Activated naive CD4-positive, alpha-beta T cell treated with anti-CD3 and anti-CD28 coated beads, Interleukin-2, amount 50 U/mL, for 72 hours (primary cell): ENCODE results near the gene ATF7IP2. TPM values are rescaled to one million over a fixed set of nuclear protein-coding genes. Genes with fewer than 3 reads are reported as not detected.
"Not testable (repeated sequence)": the region's sequence is repeated elsewhere in the genome, so short reads cannot be mapped to it uniquely, and the experiment has no call there.

Experiments used
- ATAC-seq, 2 donors: fragments of 150-1000 bp; cut with Tn5 transposase; 2 replicates each; pipeline ENCODE4 v1.10.0; 2021; ENCODE audit warnings: mild to moderate bottlenecking in 2 of 2, moderate library complexity in 2 of 2
- DNase-seq, 2 donors: peaks; one replicate each; pipeline ENCODE4 v3.0.0; 2021 to 2022; ENCODE audit warnings: low spot score in 2 of 2
- H3K27ac Mint-ChIP-seq, 2 donors: one replicate each; pipeline ENCODE4 v1.8.0; 2022; ENCODE audit warnings: mild to moderate bottlenecking in 2 of 2, mixed read lengths in 2 of 2
- H3K36me3 Mint-ChIP-seq, 2 donors: one replicate each; pipeline ENCODE4 v1.8.0; 2022; ENCODE audit warnings: mixed read lengths in 2 of 2
- H3K9me3 Mint-ChIP-seq, 2 donors: one replicate each; pipeline ENCODE4 v1.8.0; 2022; ENCODE audit warnings: mixed read lengths in 2 of 2
- total RNA-seq, 2 donors: library from RNA; stranded (reverse); gene quantifications; one replicate each; pipeline ENCODE4 v1.2.3, GENCODE V29; 2022

ATF7IP2 gene
- total RNA-seq, 2 donors from 2014 or later, result 28.9 to 30.5 TPM

DNA sequence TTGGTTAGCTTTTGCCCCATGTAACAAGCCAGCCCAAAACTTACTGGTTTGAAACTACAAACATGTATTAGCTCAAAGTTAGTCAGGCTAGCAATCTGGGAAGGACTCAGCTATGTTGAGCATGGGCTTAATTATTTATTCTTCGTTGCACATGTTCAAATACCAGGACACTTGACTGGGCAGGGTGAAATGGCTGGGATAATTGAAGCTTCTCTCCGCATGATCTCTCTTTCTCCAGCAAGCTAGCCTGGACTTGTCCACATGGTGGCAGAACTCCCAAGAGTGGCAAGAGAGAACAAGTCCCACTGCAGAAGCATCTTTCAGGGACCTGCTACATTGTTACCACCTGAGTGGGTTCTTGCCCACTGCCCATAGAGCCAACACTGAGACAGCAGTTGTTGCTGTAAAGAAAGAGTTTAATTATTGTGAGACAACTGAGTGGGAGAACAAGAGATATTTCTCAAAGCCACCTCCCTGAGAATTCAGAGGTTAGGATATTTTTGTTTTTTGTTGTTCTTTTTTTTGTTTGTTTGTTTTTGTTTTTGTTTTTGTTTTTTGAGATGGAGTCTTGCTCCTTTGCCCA, 16.8 kb upstream of the ATF7IP2 start:
- ATAC-seq (no peak), DNase-seq (no peak)
- H3K9me3 Mint-ChIP-seq, result no peaks in the 10 kb centered on the region
- no peak overlapping the region for H3K27ac Mint-ChIP-seq
- H3K36me3 Mint-ChIP-seq, result no peaks in the 10 kb centered on the region

- DNase-seq (no peak), ATAC-seq (no peak)
- Mint-ChIP-seq H3K36me3 (no peaks in the 10 kb centered on the region), H3K27ac (no peak overlapping the region), H3K9me3 (peaks cover 5% of the 10 kb centered on the region in 2 donors)
Measured at GRCh38 chr16:10370096-10370726, 15.7 kb upstream of the ATF7IP2 start.

- Mint-ChIP-seq H3K27ac (no peak overlapping the region), H3K36me3 (no peaks in the 10 kb centered on the region), H3K9me3 (peaks cover 5 to 10% of the 10 kb centered on the region in 2 donors)
- DNase-seq (no peak), ATAC-seq (no peak)
Measured at GRCh38 chr16:10371592-10371991, 14.3 kb upstream of the ATF7IP2 start.

GRCh38 chr16:10373556-10373955, 12.3 kb upstream of the ATF7IP2 start:
- Mint-ChIP-seq H3K36me3 (no peaks in the 10 kb centered on the region), H3K9me3 (peaks cover 5 to 10% of the 10 kb centered on the region in 2 donors), H3K27ac (no peak overlapping the region)
- DNase-seq, result no peak
- ATAC-seq, result no peak

DNA sequence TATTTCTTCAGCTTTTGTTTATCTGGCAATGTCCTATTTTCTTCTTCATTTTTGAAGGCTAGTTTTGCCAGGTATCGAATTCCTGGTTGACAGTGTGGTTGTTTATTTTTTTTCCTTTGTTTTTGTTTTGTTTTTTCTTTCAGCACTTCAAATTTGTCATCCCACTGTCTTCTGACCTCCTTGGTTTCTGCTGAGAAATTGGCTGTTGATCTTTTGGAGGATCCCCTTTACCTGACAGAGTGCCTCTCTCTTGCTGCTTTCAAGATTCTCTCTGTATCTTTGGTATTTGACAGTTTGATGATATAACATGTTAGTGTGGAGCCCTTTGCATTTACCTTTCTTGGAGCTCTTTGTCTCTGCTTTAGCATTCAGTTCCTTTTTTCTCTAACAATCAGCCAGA, 9.6 kb upstream of the ATF7IP2 start:
- ATAC-seq, result no peak
- no peaks in the 10 kb centered on the region for H3K36me3 Mint-ChIP-seq
- peaks cover 5 to 10% of the 10 kb centered on the region in 2 donors for H3K9me3 Mint-ChIP-seq
- no peak overlapping the region for H3K27ac Mint-ChIP-seq
- DNase-seq, result no peak

GRCh38 chr16:10383626-10384025, 2.2 kb upstream of the ATF7IP2 start:
- no peak for DNase-seq
- no peaks in the 10 kb centered on the region for H3K9me3 Mint-ChIP-seq
- H3K36me3 Mint-ChIP-seq, result peaks cover 23 to 30% of the 10 kb centered on the region in 2 donors
- ATAC-seq, result no peak
- H3K27ac Mint-ChIP-seq, result no peak overlapping the region

DNA sequence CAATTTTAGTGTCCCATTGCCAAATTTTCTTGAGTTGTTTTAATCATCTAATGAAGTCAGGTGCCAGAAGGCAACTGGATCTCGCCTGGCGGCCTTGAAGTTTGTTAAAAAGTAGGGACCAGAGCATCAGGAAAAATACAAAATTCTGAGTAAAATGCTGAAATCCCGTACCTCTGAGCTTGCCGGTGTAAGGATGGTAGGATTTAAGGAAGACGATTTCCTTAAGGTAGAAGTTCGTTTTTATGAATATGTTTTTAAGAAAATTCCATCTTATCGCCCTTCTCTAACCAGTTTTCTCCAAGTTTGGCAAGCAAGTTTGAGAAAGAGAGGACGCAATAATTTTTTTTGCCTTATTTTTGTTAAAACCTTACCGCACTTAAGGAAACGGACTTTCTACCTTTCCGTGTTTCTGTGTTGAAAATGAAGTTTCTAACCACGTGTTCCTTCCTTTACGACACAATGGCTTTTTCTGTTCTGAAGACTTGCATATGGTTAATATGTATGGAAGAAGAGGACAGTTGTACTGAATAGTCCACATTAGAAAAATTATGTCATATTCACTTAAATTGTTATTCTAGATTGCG, 748 bp downstream of the ATF7IP2 start:
- DNase-seq (no peak), ATAC-seq (no peak)
- Mint-ChIP-seq H3K27ac (peak overlapping the region; percentile 97 to 98), H3K9me3 (no peaks in the 10 kb centered on the region), H3K36me3 (peaks cover 32 to 53% of the 10 kb centered on the region in 2 donors)

GRCh38 chr16:10387188-10387617, 1.3 kb downstream of the ATF7IP2 start:
- no peak for ATAC-seq
- Mint-ChIP-seq H3K9me3 (no peaks in the 10 kb centered on the region), H3K27ac (peak overlapping the region; percentile 97 to 98), H3K36me3 (peaks cover 32 to 53% of the 10 kb centered on the region in 2 donors)
- DNase-seq, result no peak

GRCh38 chr16:10388988-10389387, 3.1 kb downstream of the ATF7IP2 start:
- Mint-ChIP-seq H3K27ac (peak overlapping the region in 1 of 2 donors; percentile 49), H3K9me3 (peaks cover 4 to 5% of the 10 kb centered on the region in 2 donors), H3K36me3 (peaks cover 38 to 59% of the 10 kb centered on the region in 2 donors)
- no peak for DNase-seq
- ATAC-seq, result no peak

DNA sequence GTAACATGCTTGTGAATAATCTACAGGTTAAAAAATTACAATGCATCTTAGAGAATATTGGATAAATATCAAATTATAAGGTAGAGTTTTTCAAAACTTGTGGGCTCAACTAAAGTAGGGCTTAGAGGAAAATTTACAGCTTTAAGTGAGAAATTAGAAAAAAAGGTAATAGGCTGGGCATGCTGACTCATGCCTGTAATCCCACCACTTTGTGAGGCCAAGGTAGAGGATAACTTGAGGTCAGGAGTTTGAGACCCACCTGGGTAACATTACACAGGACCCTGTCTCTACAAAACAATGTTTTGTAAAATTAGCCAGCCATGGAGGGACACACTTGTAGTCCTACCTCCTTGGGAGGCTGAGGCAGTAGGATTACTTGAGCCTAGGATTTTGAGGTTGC, 4.5 kb downstream of the ATF7IP2 start:
- DNase-seq (no peak), ATAC-seq (no peak)
- Mint-ChIP-seq H3K27ac (peak overlapping the region in 1 of 2 donors; percentile 33), H3K9me3 (peaks cover 9 to 14% of the 10 kb centered on the region in 2 donors), H3K36me3 (peaks cover 44 to 73% of the 10 kb centered on the region in 2 donors)

- Mint-ChIP-seq H3K36me3 (peaks cover 42 to 74% of the 10 kb centered on the region in 2 donors), H3K27ac (peak overlapping the region in 1 of 2 donors; percentile 14), H3K9me3 (peaks cover 9 to 14% of the 10 kb centered on the region in 2 donors)
- DNase-seq, result no peak
- no peak for ATAC-seq
Measured at GRCh38 chr16:10390867-10391266, 5.0 kb downstream of the ATF7IP2 start.

- peaks cover 9 to 14% of the 10 kb centered on the region in 2 donors for H3K9me3 Mint-ChIP-seq
- DNase-seq (no peak), ATAC-seq (no peak)
- peak overlapping the region in 1 of 2 donors; percentile 14 for H3K27ac Mint-ChIP-seq
- peaks cover 37 to 71% of the 10 kb centered on the region in 2 donors for H3K36me3 Mint-ChIP-seq
Measured at GRCh38 chr16:10391339-10391738, 5.5 kb downstream of the ATF7IP2 start.

- Mint-ChIP-seq H3K36me3 (peaks cover 54 to 65% of the 10 kb centered on the region in 2 donors), H3K9me3 (peaks cover 22 to 29% of the 10 kb centered on the region in 2 donors), H3K27ac (no peak overlapping the region)
- no peak for ATAC-seq
- no peak for DNase-seq
Measured at GRCh38 chr16:10402975-10403374, 17.1 kb downstream of the ATF7IP2 start.

- Mint-ChIP-seq H3K36me3 (peaks cover 67 to 79% of the 10 kb centered on the region in 2 donors), H3K27ac (no peak overlapping the region), H3K9me3 (peaks cover 35 to 41% of the 10 kb centered on the region in 2 donors)
- ATAC-seq, result no peak
- DNase-seq, result no peak
Measured at GRCh38 chr16:10405386-10405939, 19.6 kb downstream of the ATF7IP2 start.

DNA sequence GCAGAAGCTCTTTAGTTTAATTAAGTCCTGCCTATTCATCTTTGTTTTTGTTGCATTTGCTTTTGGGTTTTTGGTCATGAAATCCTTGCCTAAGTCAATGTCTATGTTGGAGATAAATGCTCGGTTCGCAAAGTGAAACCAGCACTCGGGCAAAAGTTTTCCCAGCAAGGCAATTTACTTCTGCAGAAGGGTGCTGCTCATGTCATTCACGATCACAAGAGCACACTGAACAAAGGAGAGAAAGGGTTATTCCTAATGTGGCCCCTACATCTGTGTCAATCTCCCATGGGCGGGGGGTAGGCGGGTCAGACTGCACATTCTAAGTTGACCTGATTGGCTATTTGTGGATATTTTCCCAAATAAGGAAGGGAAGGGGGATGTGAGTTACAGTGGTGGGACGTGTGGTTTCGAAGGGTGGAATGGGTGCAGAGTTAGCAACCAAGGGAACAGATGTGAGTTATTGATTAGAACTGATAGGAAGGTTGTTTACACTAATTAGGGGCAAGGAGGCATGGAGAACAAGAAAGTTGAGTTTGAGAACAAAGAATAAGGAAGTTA, 23.0 kb downstream of the ATF7IP2 start:
- DNase-seq (no peak), ATAC-seq (no peak)
- no peak overlapping the region for H3K27ac Mint-ChIP-seq
- H3K36me3 Mint-ChIP-seq, result peaks cover 66 to 81% of the 10 kb centered on the region in 2 donors
- peaks cover 46 to 50% of the 10 kb centered on the region in 2 donors for H3K9me3 Mint-ChIP-seq

- ATAC-seq, H3K27ac Mint-ChIP-seq, DNase-seq: not testable (repeated sequence)
- peaks cover 67 to 81% of the 10 kb centered on the region in 2 donors for H3K36me3 Mint-ChIP-seq
- H3K9me3 Mint-ChIP-seq, result peaks cover 52 to 57% of the 10 kb centered on the region in 2 donors
Measured at GRCh38 chr16:10409713-10410112, 23.9 kb downstream of the ATF7IP2 start.

DNA sequence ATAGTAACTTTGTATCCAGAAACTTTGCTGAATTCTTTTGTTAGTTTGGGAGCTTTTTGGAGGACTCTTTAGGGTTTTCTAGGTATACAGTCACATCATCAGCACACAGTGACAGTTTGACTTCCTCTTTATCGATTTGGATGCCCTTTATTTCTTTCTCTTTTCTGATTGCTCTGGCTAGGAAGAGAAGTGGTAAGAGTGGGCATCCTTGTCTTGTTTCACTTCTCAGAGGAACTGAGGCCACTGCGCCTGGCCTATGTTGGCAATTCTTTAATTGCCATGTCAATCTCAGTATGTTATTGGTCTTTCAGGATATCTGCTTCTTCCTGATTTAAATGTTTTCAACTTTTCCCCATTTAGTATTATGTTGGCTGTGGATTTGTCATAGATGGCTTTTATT, 24.6 kb downstream of the ATF7IP2 start:
- H3K27ac Mint-ChIP-seq, result no peak overlapping the region
- H3K36me3 Mint-ChIP-seq, result peaks cover 74 to 81% of the 10 kb centered on the region in 2 donors
- DNase-seq (no peak), ATAC-seq (no peak)
- peaks cover 58 to 64% of the 10 kb centered on the region in 2 donors for H3K9me3 Mint-ChIP-seq
